ENCODE measurements around the gene ADIPOR2.

ADIPOR2 gene

GRCh38 chr12:1810201-1810930 lies 119.5 kb downstream of the ADIPOR2 start:
- Histone ChIP-seq H3K27ac (peak overlapping the region; percentile 53), H3K9me3 (no peaks in the 10 kb centered on the region), H3K36me3 (no peaks in the 10 kb centered on the region), H3K27me3 (peaks cover 2% of the 10 kb centered on the region), H3K4me1 (ENCODE audit: control insufficient read depth in 1 of 2, insufficient read depth in 1 of 2, low read depth in 1 of 2, low read length in 1 of 2) (peaks cover 38 to 41% of the 10 kb centered on the region in 2 experiments), H3K4me3 (ENCODE audit: low read depth in 1 of 2, low read length in 1 of 2) (no peak overlapping the region)
- no peak for TF ChIP-seq CTCF (IDR thresholded peaks at IDR 0.05)

- no peak for TF ChIP-seq CTCF (IDR thresholded peaks at IDR 0.05)
- H3K4me3 ChIP-seq (ENCODE audit: low read depth in 1 of 2, low read length in 1 of 2), result no peak overlapping the region
- H3K9me3 ChIP-seq, result no peaks in the 10 kb centered on the region
- H3K4me1 ChIP-seq (ENCODE audit: control insufficient read depth in 1 of 2, insufficient read depth in 1 of 2, low read depth in 1 of 2, low read length in 1 of 2), result peaks cover 38 to 41% of the 10 kb centered on the region in 2 experiments
- no peaks in the 10 kb centered on the region for H3K36me3 ChIP-seq
- H3K27me3 ChIP-seq, result peaks cover 7% of the 10 kb centered on the region
- H3K27ac ChIP-seq, result peak overlapping the region; percentile 97
These were observed 120.0 kb downstream of the ADIPOR2 start for GRCh38 chr12:1810931-1811280.

- H3K36me3 ChIP-seq, result no peaks in the 10 kb centered on the region
- H3K27ac ChIP-seq, result peak overlapping the region; percentile 97
- TF ChIP-seq CTCF (IDR thresholded peaks at IDR 0.05), result no peak
- peaks cover 38 to 41% of the 10 kb centered on the region in 2 experiments for H3K4me1 ChIP-seq (ENCODE audit: control insufficient read depth in 1 of 2, insufficient read depth in 1 of 2, low read depth in 1 of 2, low read length in 1 of 2)
- peaks cover 12% of the 10 kb centered on the region for H3K27me3 ChIP-seq
- H3K4me3 ChIP-seq (ENCODE audit: low read depth in 1 of 2, low read length in 1 of 2), result peak overlapping the region in 1 of 2 experiments; percentile 55
- no peaks in the 10 kb centered on the region for H3K9me3 ChIP-seq
These were observed 120.5 kb downstream of the ADIPOR2 start for GRCh38 chr12:1811281-1811947.

- TF ChIP-seq CTCF (IDR thresholded peaks at IDR 0.05), result no peak
- Histone ChIP-seq H3K36me3 (no peaks in the 10 kb centered on the region), H3K27me3 (peaks cover 15% of the 10 kb centered on the region), H3K4me1 (ENCODE audit: control insufficient read depth in 1 of 2, insufficient read depth in 1 of 2, low read depth in 1 of 2, low read length in 1 of 2) (peaks cover 38 to 41% of the 10 kb centered on the region in 2 experiments), H3K27ac (peak overlapping the region; percentile 97), H3K4me3 (ENCODE audit: low read depth in 1 of 2, low read length in 1 of 2) (peak overlapping the region; percentile 55 to 60), H3K9me3 (no peaks in the 10 kb centered on the region)
These were observed 121.0 kb downstream of the ADIPOR2 start for GRCh38 chr12:1811948-1812291.

- Histone ChIP-seq H3K27me3 (peaks cover 15% of the 10 kb centered on the region), H3K36me3 (no peaks in the 10 kb centered on the region)
These were observed 121.9 kb downstream of the ADIPOR2 start for GRCh38 chr12:1812650-1813302.

More at GRCh38 chr12:1812650-1813302, 121.9 kb downstream of the ADIPOR2 start:
- TF ChIP-seq CTCF (IDR thresholded peaks at IDR 0.05), result peak; percentile 33
- peak overlapping the region; percentile 97 for H3K27ac ChIP-seq
- peak overlapping the region; percentile 55 to 60 for H3K4me3 ChIP-seq (ENCODE audit: low read depth in 1 of 2, low read length in 1 of 2)
- H3K9me3 ChIP-seq, result no peaks in the 10 kb centered on the region
- H3K4me1 ChIP-seq (ENCODE audit: control insufficient read depth in 1 of 2, insufficient read depth in 1 of 2, low read depth in 1 of 2, low read length in 1 of 2), result peaks cover 38 to 41% of the 10 kb centered on the region in 2 experiments

All from neutrophil (primary cell).